Stimulated activated naive CD8-positive, alpha-beta T cell treated with anti-CD3 and anti-CD28 coated beads, Interleukin-15, Interleukin-2, amounts not matched to agents 100 ng/mL and 50 ng/mL, for 24 hours (primary cell): ENCODE data around the gene AKAP8L.
"Not testable (repeated sequence)": the region's sequence is repeated elsewhere in the genome, so short reads cannot be mapped to it uniquely, and the experiment has no call there.

Experiments used
- H3K27ac Mint-ChIP-seq: one replicate; pipeline ENCODE4 v1.8.0; 2021; ENCODE audit warnings: mild to moderate bottlenecking, mixed read lengths
- H3K27me3 Mint-ChIP-seq: one replicate; pipeline ENCODE4 v1.8.0; 2021; ENCODE audit warnings: mixed read lengths
- H3K36me3 Mint-ChIP-seq: one replicate; pipeline ENCODE4 v1.8.0; 2021; ENCODE audit warnings: low read depth, mixed read lengths
- H3K4me1 Mint-ChIP-seq: one replicate; pipeline ENCODE4 v1.8.0; 2021; ENCODE audit warnings: low read depth, mixed read lengths
- H3K4me3 Mint-ChIP-seq: one replicate; pipeline ENCODE4 v1.8.0; 2021; ENCODE audit warnings: mild to moderate bottlenecking, mixed read lengths
- H3K9me3 Mint-ChIP-seq: one replicate; pipeline ENCODE4 v1.8.0; 2021; ENCODE audit warnings: mixed read lengths

Gene AKAP8L

GRCh38 chr19:15352535-15352934 is 66.3 kb downstream of the AKAP8L start:
- Mint-ChIP-seq H3K27ac (peak overlapping the region; percentile 11), H3K36me3 (peaks cover 28% of the 10 kb centered on the region)
- not testable (repeated sequence) for H3K4me1 Mint-ChIP-seq, H3K9me3 Mint-ChIP-seq, H3K4me3 Mint-ChIP-seq, H3K27me3 Mint-ChIP-seq

- H3K27me3 Mint-ChIP-seq, H3K9me3 Mint-ChIP-seq, H3K4me3 Mint-ChIP-seq: not testable (repeated sequence)
Observed at GRCh38 chr19:15341328-15341727, 77.5 kb downstream of the AKAP8L start.

GRCh38 chr19:15340086-15340485 is 78.7 kb downstream of the AKAP8L start:
- Mint-ChIP-seq H3K4me1 (no peaks in the 10 kb centered on the region), H3K36me3 (peaks cover 8% of the 10 kb centered on the region), H3K4me3 (no peak overlapping the region), H3K9me3 (no peaks in the 10 kb centered on the region), H3K27me3 (no peaks in the 10 kb centered on the region), H3K27ac (no peak overlapping the region)

More at GRCh38 chr19:15341328-15341727, 77.5 kb downstream of the AKAP8L start:
- H3K36me3 Mint-ChIP-seq: peaks cover 12% of the 10 kb centered on the region
- H3K4me1 Mint-ChIP-seq, H3K27ac Mint-ChIP-seq: not testable (repeated sequence)

- Mint-ChIP-seq H3K9me3 (no peaks in the 10 kb centered on the region), H3K27ac (no peak overlapping the region), H3K4me1 (peaks cover 19% of the 10 kb centered on the region), H3K4me3 (no peak overlapping the region), H3K36me3 (peaks cover 3% of the 10 kb centered on the region), H3K27me3 (no peaks in the 10 kb centered on the region)
Observed at GRCh38 chr19:15337202-15337601, 81.6 kb downstream of the AKAP8L start.

- not testable (repeated sequence) for H3K27ac Mint-ChIP-seq
Observed at GRCh38 chr19:15335992-15336391, 82.8 kb downstream of the AKAP8L start.

GRCh38 chr19:15332311-15332996 is 86.3 kb downstream of the AKAP8L start, which contains the start of gene BRD4:
TSS of gene BRD4 (minus strand) at chr19:15332539. CDS start at chr19:15273099, 59,440 bp downstream.
- peaks cover 57% of the 10 kb centered on the region for H3K4me1 Mint-ChIP-seq
- no peaks in the 10 kb centered on the region for H3K27me3 Mint-ChIP-seq
- H3K27ac Mint-ChIP-seq: peak within 1 kb of the TSS; percentile 98
- peak within 1 kb of the TSS; percentile 96 for H3K4me3 Mint-ChIP-seq
- H3K9me3 Mint-ChIP-seq: no peaks in the 10 kb centered on the region
- H3K36me3 Mint-ChIP-seq: peaks cover 24% of the 10 kb centered on the region

More at GRCh38 chr19:15335992-15336391, 82.8 kb downstream of the AKAP8L start:
- not testable (repeated sequence) for H3K36me3 Mint-ChIP-seq, H3K27me3 Mint-ChIP-seq, H3K9me3 Mint-ChIP-seq, H3K4me3 Mint-ChIP-seq
- H3K4me1 Mint-ChIP-seq: peaks cover 22% of the 10 kb centered on the region

- H3K4me1 Mint-ChIP-seq: peaks cover 65% of the 10 kb centered on the region
- H3K27me3 Mint-ChIP-seq: no peaks in the 10 kb centered on the region
- H3K27ac Mint-ChIP-seq: peak overlapping the region; percentile 98
- H3K4me3 Mint-ChIP-seq: peak overlapping the region; percentile 96
- H3K9me3 Mint-ChIP-seq: no peaks in the 10 kb centered on the region
- peaks cover 29% of the 10 kb centered on the region for H3K36me3 Mint-ChIP-seq
Observed at GRCh38 chr19:15331419-15332310, 87.1 kb downstream of the AKAP8L start.

- Mint-ChIP-seq H3K36me3 (peaks cover 31% of the 10 kb centered on the region), H3K9me3 (no peaks in the 10 kb centered on the region), H3K4me1 (peaks cover 73% of the 10 kb centered on the region), H3K27ac (peak overlapping the region; percentile 98), H3K4me3 (peak overlapping the region; percentile 96), H3K27me3 (no peaks in the 10 kb centered on the region)
Observed at GRCh38 chr19:15330801-15331418, 87.9 kb downstream of the AKAP8L start.
